Astrocyte (in vitro differentiated cells and primary cell): Measurements from ENCODE around the gene EXOSC5.

Experiments
- CTCF ChIP-seq: IDR thresholded peaks from 2 replicates; pipeline ENCODE4 v1.5.1; 2011; ENCODE audit warnings: low read depth, mild to moderate bottlenecking, inconsistent platforms, low read length, moderate library complexity; ENCODE audit not compliant: insufficient read depth
- EZH2 ChIP-seq: IDR thresholded peaks from 2 replicates; pipeline ENCODE4 v1.6.1; 2012; ENCODE audit warnings: mild to moderate bottlenecking, low read length, inconsistent platforms; ENCODE audit not compliant: insufficient read depth

- no peak for TF ChIP-seq CTCF
- no peak for TF ChIP-seq EZH2
These were observed 25.6 kb downstream of the EXOSC5 start for GRCh38 chr19:41371541-41371940.
